ENCODE results near the gene RAD52.

Gene RAD52

GRCh38 chr12:949453-950191 lies at the start of gene RAD52:
TSS of gene RAD52 (minus strand) at chr12:949694. CDS start at chr12:933058, 16,636 bp downstream.
- DNase-seq: peak; percentile 99

GRCh38 chr12:998020-998874 lies 48.8 kb upstream of the RAD52 start:
- DNase-seq: no peak

GRCh38 chr12:997505-997904 lies 48.0 kb upstream of the RAD52 start:
- DNase-seq: no peak

- DNase-seq: no peak
Measured at GRCh38 chr12:996881-997280, 47.4 kb upstream of the RAD52 start.

GRCh38 chr12:992647-993046 lies 43.2 kb upstream of the RAD52 start:
- no peak for DNase-seq

GRCh38 chr12:991350-992333 lies 42.1 kb upstream of the RAD52 start:
- DNase-seq: no peak

GRCh38 chr12:990661-991349 lies 41.3 kb upstream of the RAD52 start, which contains the start of gene ERC1:
TSS of gene ERC1 (plus strand) at chr12:991223. CDS start at chr12:1027904, 36,681 bp downstream.
- peak; percentile 70 for DNase-seq

GRCh38 chr12:989751-990660 lies 40.5 kb upstream of the RAD52 start:
- peak; percentile 34 for DNase-seq

GRCh38 chr12:989051-989450 lies 39.6 kb upstream of the RAD52 start:
- DNase-seq: no peak

GRCh38 chr12:988646-989045 lies 39.2 kb upstream of the RAD52 start:
- DNase-seq: no peak

- DNase-seq: no peak
Measured at GRCh38 chr12:981961-982360, 32.5 kb upstream of the RAD52 start.

- no peak for DNase-seq
Measured at GRCh38 chr12:981176-981828, 31.8 kb upstream of the RAD52 start.

- no peak for DNase-seq
Measured at GRCh38 chr12:979349-979748, 29.9 kb upstream of the RAD52 start.

- no peak for DNase-seq
Measured at GRCh38 chr12:977156-977555, 27.7 kb upstream of the RAD52 start.

GRCh38 chr12:976644-977043 lies 27.1 kb upstream of the RAD52 start:
- DNase-seq: no peak

- no peak for DNase-seq
Measured at GRCh38 chr12:974271-974862, 24.9 kb upstream of the RAD52 start.

GRCh38 chr12:971991-972390 lies 22.5 kb upstream of the RAD52 start:
- DNase-seq: no peak

GRCh38 chr12:969821-970220 lies 20.3 kb upstream of the RAD52 start:
- DNase-seq: no peak

- no peak for DNase-seq
Measured at GRCh38 chr12:968545-968944, 19.1 kb upstream of the RAD52 start.

GRCh38 chr12:967641-968040 lies 18.1 kb upstream of the RAD52 start:
- DNase-seq: no peak
